IMR-90 (cell line): ENCODE measurements around the gene TRIM66.

ENCODE experiments used
- RCOR1 ChIP-seq: IDR thresholded peaks from 2 replicates; pipeline ENCODE4 v1.6.1; 2012; ENCODE audit warnings: mild to moderate bottlenecking, low read length, improper control_type of control experiment; ENCODE audit not compliant: insufficient replicate concordance
- TF ChIP-seq, protein P1 (sequence below): conservative IDR thresholded peaks from 2 replicates; pipeline ENCODE4 v1.5.1; 2012; ENCODE audit warnings: mild to moderate bottlenecking, low read depth, low read length, improper control_type of control experiment

DNA sequence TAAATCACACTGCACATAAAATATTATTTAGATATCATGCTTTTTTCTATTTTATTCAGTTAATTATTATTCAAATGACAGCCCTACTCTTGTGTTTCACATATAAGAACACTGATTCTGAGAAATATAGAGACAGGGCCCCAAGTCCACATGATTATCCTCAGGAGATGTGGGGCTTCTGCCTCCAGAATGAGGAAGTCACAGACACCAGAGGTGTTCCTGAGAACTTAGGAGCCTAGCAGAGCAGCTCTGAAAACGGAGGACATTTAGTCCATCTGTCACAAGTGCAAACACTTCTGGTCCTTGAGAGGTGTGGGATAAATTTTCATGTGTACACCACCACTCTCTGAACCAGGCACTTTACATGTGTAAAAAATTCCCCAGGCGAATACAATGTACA, 26.2 kb downstream of the TRIM66 start:
- TF ChIP-seq, protein P1, sequence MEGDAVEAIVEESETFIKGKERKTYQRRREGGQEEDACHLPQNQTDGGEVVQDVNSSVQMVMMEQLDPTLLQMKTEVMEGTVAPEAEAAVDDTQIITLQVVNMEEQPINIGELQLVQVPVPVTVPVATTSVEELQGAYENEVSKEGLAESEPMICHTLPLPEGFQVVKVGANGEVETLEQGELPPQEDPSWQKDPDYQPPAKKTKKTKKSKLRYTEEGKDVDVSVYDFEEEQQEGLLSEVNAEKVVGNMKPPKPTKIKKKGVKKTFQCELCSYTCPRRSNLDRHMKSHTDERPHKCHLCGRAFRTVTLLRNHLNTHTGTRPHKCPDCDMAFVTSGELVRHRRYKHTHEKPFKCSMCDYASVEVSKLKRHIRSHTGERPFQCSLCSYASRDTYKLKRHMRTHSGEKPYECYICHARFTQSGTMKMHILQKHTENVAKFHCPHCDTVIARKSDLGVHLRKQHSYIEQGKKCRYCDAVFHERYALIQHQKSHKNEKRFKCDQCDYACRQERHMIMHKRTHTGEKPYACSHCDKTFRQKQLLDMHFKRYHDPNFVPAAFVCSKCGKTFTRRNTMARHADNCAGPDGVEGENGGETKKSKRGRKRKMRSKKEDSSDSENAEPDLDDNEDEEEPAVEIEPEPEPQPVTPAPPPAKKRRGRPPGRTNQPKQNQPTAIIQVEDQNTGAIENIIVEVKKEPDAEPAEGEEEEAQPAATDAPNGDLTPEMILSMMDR: no peak
- TF ChIP-seq RCOR1: no peak
